CD4-positive, alpha-beta T cell treated with Interleukin-15 for 1 hour (primary cell): Measurements from ENCODE around the gene PCBP3.
A peak's percentile ranks its signal among the peaks of the same experiment; 100 is the strongest.

Experiments
- DNase-seq: peaks from one replicate; pipeline ENCODE4 v3.0.0-alpha.2; 2020

Gene PCBP3

DNA sequence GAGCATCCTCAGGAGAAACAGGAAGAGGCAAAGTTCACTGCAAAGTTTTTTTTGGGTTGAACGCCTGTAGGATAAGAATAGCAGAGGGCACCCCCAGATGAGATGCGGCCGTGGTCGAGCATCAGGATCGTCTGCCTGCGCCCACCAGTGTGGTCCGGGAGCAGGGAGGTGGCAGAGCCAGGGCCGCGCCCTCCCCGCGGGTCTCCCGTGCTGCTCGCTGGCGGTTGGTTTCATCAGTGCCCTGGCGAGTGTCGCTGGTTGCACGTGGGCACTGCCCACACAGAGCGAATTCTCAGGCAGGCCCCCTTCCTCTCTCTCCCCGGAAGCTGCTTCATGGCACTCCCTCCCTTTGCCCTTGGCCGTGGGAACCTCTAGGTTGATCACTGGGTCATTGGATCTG is 120.0 kb downstream of the PCBP3 start:
- no peak for DNase-seq

DNA sequence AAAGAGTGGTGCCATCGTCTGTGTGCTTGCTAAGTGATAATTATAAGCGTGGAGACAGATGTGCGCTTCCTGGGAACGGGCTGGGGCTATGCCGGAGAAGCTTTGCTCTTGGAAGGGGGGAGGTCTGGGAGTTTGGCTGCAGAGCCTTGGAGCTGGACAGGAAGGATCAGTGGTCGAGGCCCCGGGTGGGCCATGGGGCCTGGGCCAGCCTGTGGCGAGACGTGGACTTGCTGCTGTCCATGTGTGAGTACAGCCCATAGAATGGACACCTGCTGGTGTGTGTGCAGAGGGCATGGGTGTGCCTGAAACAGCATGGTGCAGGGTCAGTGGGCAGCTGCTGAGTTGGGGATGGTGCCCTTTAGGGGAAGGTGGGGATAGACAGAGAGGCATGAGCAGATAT is 121.3 kb downstream of the PCBP3 start:
- no peak for DNase-seq

GRCh38 chr21:45765375-45765774 is 121.8 kb downstream of the PCBP3 start:
- no peak for DNase-seq

- DNase-seq = no peak
These were observed 122.5 kb downstream of the PCBP3 start for GRCh38 chr21:45766055-45766454.

GRCh38 chr21:45766501-45766900 is 123.0 kb downstream of the PCBP3 start:
- DNase-seq = no peak

GRCh38 chr21:45767071-45768006 is 123.8 kb downstream of the PCBP3 start:
- peak; percentile 38 for DNase-seq

DNA sequence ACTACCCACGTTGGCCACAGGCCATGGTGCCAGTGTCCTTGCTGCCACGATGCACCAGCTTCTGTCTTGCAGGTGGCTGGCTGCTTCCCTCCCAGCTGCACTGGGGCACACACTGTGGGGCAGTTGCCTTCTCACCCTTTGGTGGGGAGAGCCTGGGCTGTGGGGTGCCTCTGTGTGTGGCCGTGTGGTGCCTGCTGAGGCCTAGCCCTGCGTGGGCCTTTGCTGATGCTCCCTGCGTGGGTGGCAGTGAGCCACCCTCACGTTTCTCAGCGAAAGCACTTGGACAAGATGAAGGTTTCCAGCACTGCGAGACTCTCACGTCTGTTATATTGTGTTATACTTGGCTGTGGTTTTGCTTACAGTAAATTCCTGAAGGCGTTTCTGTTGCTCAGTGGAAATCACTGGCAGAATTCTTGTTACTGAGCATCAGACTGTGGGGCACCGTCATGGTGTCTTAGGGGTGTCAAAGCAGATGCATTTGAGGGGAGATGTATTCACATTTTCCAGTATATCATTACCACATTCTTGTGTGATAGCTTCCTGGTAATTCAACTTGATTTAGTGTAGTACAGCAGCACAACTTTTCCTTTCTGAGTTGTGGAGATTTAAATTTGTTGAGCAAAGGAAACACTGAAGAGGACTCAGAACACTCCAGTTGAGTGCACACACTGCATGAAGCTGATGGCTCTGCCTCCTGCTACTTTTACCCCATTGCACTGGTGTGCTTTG is 124.7 kb downstream of the PCBP3 start:
- no peak for DNase-seq

DNA sequence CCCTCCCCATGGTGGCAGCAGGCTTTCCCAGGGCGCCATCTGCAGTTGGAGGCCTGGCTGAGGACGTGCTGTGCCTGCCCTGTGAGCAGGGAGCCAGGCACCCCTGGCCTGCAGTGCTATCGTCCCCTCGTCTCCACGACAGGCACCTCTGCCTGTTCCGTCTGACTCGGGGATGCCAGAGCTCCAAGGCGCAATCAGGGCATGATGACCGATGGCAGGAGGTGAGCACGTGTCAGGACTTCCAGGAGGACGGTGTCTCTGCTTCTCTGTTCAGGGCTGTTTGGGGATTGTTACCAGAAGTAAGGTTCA is 125.2 kb downstream of the PCBP3 start:
- DNase-seq = no peak

DNA sequence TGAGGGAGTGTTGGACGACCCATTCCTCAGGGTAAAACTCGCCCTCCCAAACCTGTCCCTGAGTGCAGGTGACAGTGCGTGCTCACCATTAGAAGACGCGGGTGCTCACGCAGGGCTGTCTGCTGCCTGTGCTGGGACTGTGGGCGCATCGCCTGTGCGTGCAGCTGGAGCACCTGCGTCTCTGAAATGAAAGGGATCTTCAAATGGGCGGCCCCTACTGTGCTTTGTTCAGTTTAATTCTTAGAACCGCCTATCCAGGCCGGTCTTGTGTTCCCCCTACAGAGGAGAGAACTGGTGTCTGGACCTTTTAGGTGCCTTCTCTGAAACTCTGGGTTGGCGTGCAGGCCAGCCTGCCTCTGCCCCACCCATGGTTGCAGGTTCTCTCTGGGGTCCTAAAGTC is 125.8 kb downstream of the PCBP3 start:
- DNase-seq = no peak

- DNase-seq = no peak
These were observed 126.4 kb downstream of the PCBP3 start for GRCh38 chr21:45769896-45770295.

- no peak for DNase-seq
These were observed 128.7 kb downstream of the PCBP3 start for GRCh38 chr21:45772180-45772579.

GRCh38 chr21:45774291-45774690 is 130.8 kb downstream of the PCBP3 start:
- DNase-seq = no peak

- DNase-seq = no peak
These were observed 133.4 kb downstream of the PCBP3 start for GRCh38 chr21:45776971-45777370.

DNA sequence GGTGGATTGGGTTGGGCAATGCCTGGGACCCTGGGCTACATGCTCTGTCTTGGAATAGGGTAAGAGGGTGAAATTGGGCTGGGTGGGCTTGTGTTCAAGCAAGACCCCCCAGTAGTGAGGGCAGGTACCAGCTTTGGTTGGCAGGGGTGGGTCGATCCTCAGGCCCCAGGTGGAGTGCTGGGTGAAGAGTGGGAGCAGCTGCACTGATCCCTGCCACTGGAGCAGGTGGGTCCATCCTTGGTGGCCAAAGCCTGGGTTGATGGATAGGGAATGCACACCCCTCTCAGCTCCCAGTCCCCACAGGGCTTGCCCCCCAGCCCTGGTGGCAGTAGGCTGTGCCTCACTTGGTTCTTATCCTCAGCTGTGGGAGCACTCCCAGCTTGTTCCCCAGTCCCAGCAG is 135.2 kb downstream of the PCBP3 start:
- no peak for DNase-seq

GRCh38 chr21:45779226-45779625 is 135.7 kb downstream of the PCBP3 start:
- no peak for DNase-seq

GRCh38 chr21:45780647-45781046 is 137.1 kb downstream of the PCBP3 start:
- no peak for DNase-seq

- no peak for DNase-seq
These were observed 138.2 kb downstream of the PCBP3 start for GRCh38 chr21:45781741-45782140.

DNA sequence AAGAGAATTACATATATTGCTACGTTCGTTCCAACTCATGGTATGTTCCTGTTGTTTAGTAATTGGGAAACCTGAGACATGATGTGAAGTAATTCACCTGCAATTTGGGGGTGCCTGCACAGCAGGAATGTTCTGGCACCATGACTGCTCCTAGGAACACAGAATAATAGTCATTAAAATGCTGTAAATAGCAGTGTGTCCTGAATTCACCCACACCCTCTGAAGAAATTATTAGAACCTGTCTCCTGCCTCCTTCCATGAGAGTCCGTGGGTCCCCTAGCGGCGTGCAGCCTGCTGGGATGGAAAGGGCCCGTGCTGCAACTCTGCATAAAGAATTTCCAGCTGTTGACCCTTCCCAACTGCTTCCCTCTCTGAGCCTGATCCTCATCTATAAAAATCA is 143.1 kb downstream of the PCBP3 start:
- no peak for DNase-seq

GRCh38 chr21:45787371-45787770 is 143.8 kb downstream of the PCBP3 start:
- DNase-seq = no peak

- no peak for DNase-seq
These were observed 144.7 kb downstream of the PCBP3 start for GRCh38 chr21:45788198-45788597.

DNA sequence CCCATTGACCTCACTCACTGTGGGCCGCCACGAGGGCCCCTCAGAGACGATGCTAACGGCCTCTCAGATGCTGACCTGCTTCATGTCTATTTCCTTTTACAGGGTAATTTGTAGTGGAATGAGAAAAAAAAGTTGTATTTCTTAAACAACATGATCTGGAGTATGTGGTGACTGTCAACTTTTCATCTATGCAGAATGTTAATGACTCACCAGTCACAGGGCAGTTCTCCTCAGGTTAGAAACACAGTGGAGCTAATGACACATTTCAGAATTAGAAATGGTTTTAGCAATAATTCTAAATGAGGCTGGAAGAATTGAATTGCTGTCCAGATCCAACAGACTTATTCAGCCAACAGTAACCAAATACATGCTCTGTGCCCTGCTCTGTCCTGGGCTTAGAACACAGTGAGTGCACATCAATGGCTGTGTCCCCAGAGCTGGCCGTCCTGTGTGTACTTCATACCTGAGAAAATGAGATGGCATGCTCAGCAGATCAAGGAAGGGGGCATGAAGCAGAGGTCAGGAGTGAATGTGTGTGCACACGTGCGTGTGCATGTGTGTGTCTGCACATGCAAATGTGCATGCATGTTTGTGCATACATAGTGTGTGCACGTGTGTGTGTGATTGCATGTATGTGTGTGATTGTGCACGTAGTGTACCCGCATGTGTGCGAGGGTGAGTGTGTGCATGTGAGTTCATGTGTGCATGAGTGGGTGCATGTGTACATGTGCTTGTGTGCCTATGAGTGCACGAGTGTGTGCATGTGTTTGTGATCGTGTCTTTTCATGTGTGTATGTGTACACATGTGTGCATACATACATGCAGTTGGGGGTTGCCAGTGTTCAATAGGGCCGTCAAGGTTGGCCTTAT is 145.3 kb downstream of the PCBP3 start:
- no peak for DNase-seq

- DNase-seq = no peak
These were observed 146.9 kb downstream of the PCBP3 start for GRCh38 chr21:45790427-45790826.
